GM23338 (cell line): ENCODE measurements around the gene RBM38. TPM values are rescaled to one million over a fixed set of nuclear protein-coding genes. Genes with fewer than 3 reads are reported as not detected.

ENCODE experiments used
- ATAC-seq: fragments of 200-7000 bp; cut with Tn5 transposase; 3 replicates; pipeline ENCODE4 v1.9.1; 2020
- DNase-seq: peaks from one replicate; pipeline ENCODE4 v3.0.0-alpha.2; 2015; ENCODE audit warnings: low spot score
- H2AFZ ChIP-seq: fragments of 200-600 bp; sonication (generic); 2 replicates; pipeline ENCODE4 v1.8.0; 2016; ENCODE audit warnings: antibody characterized with exemption, mild to moderate bottlenecking, moderate library complexity
- H3F3A ChIP-seq: fragments of 200-600 bp; sonication (generic); replicated peaks from 2 replicates; pipeline ENCODE4 v1.8.0; 2017; ENCODE audit warnings: antibody characterized with exemption, mixed run types, low read depth
- H3K27ac ChIP-seq: fragments of 200-600 bp; sonication (generic); 2 replicates; pipeline ENCODE4 v1.6.1; 2016; ENCODE audit warnings: low read depth
- H3K27me3 ChIP-seq: fragments of 200-600 bp; sonication (generic); 2 replicates; pipeline ENCODE4 v1.8.0; 2016; ENCODE audit warnings: mild to moderate bottlenecking, mixed run types, moderate library complexity; ENCODE audit not compliant: insufficient read depth
- H3K36me3 ChIP-seq: fragments of 200-600 bp; sonication (generic); 2 replicates; pipeline ENCODE4 v1.8.0; 2016; ENCODE audit warnings: mild to moderate bottlenecking; ENCODE audit not compliant: insufficient read depth
- H3K4me1 ChIP-seq: fragments of 200-600 bp; sonication (generic); 2 replicates; pipeline ENCODE4 v1.8.0; 2016; ENCODE audit warnings: mild to moderate bottlenecking, moderate library complexity; ENCODE audit not compliant: insufficient read depth
- H3K4me2 ChIP-seq: fragments of 200-600 bp; sonication (generic); 2 replicates; pipeline ENCODE4 v1.7.1; 2017; ENCODE audit warnings: mixed run types
- H3K4me3 ChIP-seq: fragments of 200-600 bp; sonication (generic); 2 replicates; pipeline ENCODE4 v1.6.1; 2016; ENCODE audit warnings: mixed run types
- H3K79me2 ChIP-seq: fragments of 200-600 bp; sonication (generic); replicated peaks from 2 replicates; pipeline ENCODE4 v1.8.0; 2017; ENCODE audit warnings: mild to moderate bottlenecking; ENCODE audit not compliant: insufficient read depth
- H3K9me2 ChIP-seq: fragments of 200-600 bp; sonication (generic); 2 replicates; pipeline ENCODE4 v1.8.0; 2017; ENCODE audit not compliant: insufficient read depth
- H4K20me1 ChIP-seq: fragments of 200-600 bp; sonication (generic); replicated peaks from 2 replicates; pipeline ENCODE4 v1.8.0; 2017; ENCODE audit warnings: mild to moderate bottlenecking; ENCODE audit not compliant: insufficient read depth
- H3K27ac Mint-ChIP-seq: 2 replicates; pipeline ENCODE4 v1.8.0; 2020; ENCODE audit warnings: inconsistent platforms, mild to moderate bottlenecking, moderate library complexity, mixed read lengths
- H3K27me3 Mint-ChIP-seq: 3 replicates; pipeline ENCODE4 v1.8.0; 2022; ENCODE audit warnings: low read depth, mild to moderate bottlenecking, moderate library complexity, mixed read lengths, inconsistent platforms; ENCODE audit not compliant: insufficient read depth, poor library complexity
- H3K36me3 Mint-ChIP-seq: 3 replicates; pipeline ENCODE4 v1.8.0; 2021; ENCODE audit warnings: low read depth, mild to moderate bottlenecking, inconsistent platforms, moderate library complexity, mixed read lengths
- H3K4me1 Mint-ChIP-seq: 3 replicates; pipeline ENCODE4 v1.8.0; 2020; ENCODE audit warnings: mild to moderate bottlenecking, inconsistent platforms, mixed read lengths
- H3K4me3 Mint-ChIP-seq: 3 replicates; pipeline ENCODE4 v1.8.0; 2021; ENCODE audit warnings: moderate library complexity, mild to moderate bottlenecking, inconsistent platforms, mixed read lengths
- H3K9me3 Mint-ChIP-seq: 3 replicates; pipeline ENCODE4 v1.8.0; 2020; ENCODE audit warnings: moderate library complexity, mild to moderate bottlenecking, inconsistent platforms, mixed read lengths
- CREB1 ChIP-seq: fragments of 250-450 bp; sonication (Bioruptor Pico); IDR thresholded peaks from 2 replicates; pipeline ENCODE4 v1.5.0; 2020; ENCODE audit warnings: low read depth, mild to moderate bottlenecking, moderate library complexity
- CTCF ChIP-seq, 2 experiments: fragments of 200-600 bp in 1 of 2; sonication (generic) in 1 of 2; conservative IDR thresholded peaks; 2 replicates each; pipeline versions ENCODE4 v1.5.1 to v1.6.1; 2016 to 2017; ENCODE audit warnings: antibody characterized with exemption in 2 of 2, low read depth in 2 of 2, mild to moderate bottlenecking in 2 of 2, moderate library complexity in 1 of 2
- ETS1 ChIP-seq: IDR thresholded peaks from 2 replicates; pipeline ENCODE4 v1.6.1; 2016; ENCODE audit warnings: antibody characterized with exemption
- EZH2 ChIP-seq: fragments of 200-600 bp; sonication (generic); IDR thresholded peaks from one replicate; pipeline ENCODE4 v1.8.0; 2017; ENCODE audit warnings: antibody characterized with exemption, mild to moderate bottlenecking, low read depth; ENCODE audit not compliant: unreplicated experiment
- EZH2phosphoT487 ChIP-seq: fragments of 200-600 bp; sonication (generic); IDR thresholded peaks from one replicate; pipeline ENCODE4 v1.8.1; 2018; ENCODE audit warnings: antibody characterized with exemption; ENCODE audit not compliant: unreplicated experiment
- JUNB ChIP-seq: IDR thresholded peaks from one replicate; pipeline ENCODE4 v1.6.1; 2016; ENCODE audit warnings: antibody characterized with exemption; ENCODE audit not compliant: unreplicated experiment
- NANOG ChIP-seq: IDR thresholded peaks from 2 replicates; pipeline ENCODE4 v1.6.1; 2016; ENCODE audit warnings: antibody characterized with exemption, borderline replicate concordance
- POLR2AphosphoS5 ChIP-seq: IDR thresholded peaks from 2 replicates; pipeline ENCODE4 v1.6.1; 2016; ENCODE audit warnings: antibody characterized with exemption, low read depth
- REST ChIP-seq: IDR thresholded peaks from one replicate; pipeline ENCODE4 v1.6.1; 2018; ENCODE audit warnings: antibody characterized with exemption; ENCODE audit not compliant: unreplicated experiment
- STAT1 ChIP-seq: IDR thresholded peaks from one replicate; pipeline ENCODE4 v1.6.1; 2016; ENCODE audit warnings: antibody characterized with exemption; ENCODE audit not compliant: unreplicated experiment
- ZNF114 ChIP-seq: fragments of 250-450 bp; sonication (Bioruptor Pico); IDR thresholded peaks from 2 replicates; pipeline ENCODE4 v1.5.0; 2020; ENCODE audit warnings: mild to moderate bottlenecking, moderate library complexity
- ZNF331 ChIP-seq: fragments of 250-450 bp; sonication (Bioruptor Pico); IDR thresholded peaks from 2 replicates; pipeline ENCODE4 v1.5.0; 2020; ENCODE audit warnings: low read depth, mild to moderate bottlenecking, moderate library complexity
- ZNF462 ChIP-seq: fragments of 250-450 bp; sonication (Bioruptor Pico); IDR thresholded peaks from 2 replicates; pipeline ENCODE4 v1.5.0; 2020; ENCODE audit warnings: mild to moderate bottlenecking, moderate library complexity
- polyA plus RNA-seq: library from polyadenylated mRNA; unstranded; fragments of >200 nt; fragmentation: Nextera tagmentation; extraction: Ambion mirVana; gene quantifications from 2 replicates; pipeline ENCODE4 v1.2.1, GENCODE V29; 2016
- total RNA-seq: library from RNA; depleted of rRNA; stranded (reverse); fragments of >200 nt; shearing (Covaris generic); gene quantifications from 2 replicates; pipeline ENCODE4 v1.2.3, GENCODE V29; 2014

RBM38 gene
- total and polyA plus RNA-seq, 2 experiments from 2014 or later, result 22.9 to 80.5 TPM

GRCh38 chr20:57364451-57364850, 26.7 kb upstream of the RBM38 start:
- TF ChIP-seq JUNB (no peak), STAT1 (no peak), CREB1 (no peak), POLR2AphosphoS5 (no peak), EZH2 (no peak), ETS1 (no peak), CTCF (conservative IDR thresholded peaks at IDR 0.05; ENCODE audit: low read depth in 2 of 2) (no peak), REST (no peak), ZNF114 (CRISPR knock-in tag) (no peak), ZNF331 (CRISPR knock-in tag) (no peak), ZNF462 (no peak), NANOG (no peak), EZH2phosphoT487 (no peak)
- no peak overlapping the region for H3K4me3 Mint-ChIP-seq
- H3K27ac Mint-ChIP-seq, result no peak overlapping the region
- Histone ChIP-seq H3K9me2 (no peaks in the 10 kb centered on the region), H3K27me3 (no peaks in the 10 kb centered on the region), H4K20me1 (peaks cover 32% of the 10 kb centered on the region), H3F3A (no peaks in the 10 kb centered on the region), H3K4me1 (no peaks in the 10 kb centered on the region), H3K4me2 (no peak overlapping the region), H3K79me2 (no peaks in the 10 kb centered on the region; the same call in 1 of the 2 replicates), H3K36me3 (peaks cover 43% of the 10 kb centered on the region), H3K4me3 (no peak overlapping the region), H3K27ac (no peak overlapping the region), H2AFZ (no peak overlapping the region)
- peaks cover 4% of the 10 kb centered on the region; the same call in 2 of the 3 replicates for H3K9me3 Mint-ChIP-seq
- DNase-seq, result no peak
- H3K27me3 Mint-ChIP-seq, result no peaks in the 10 kb centered on the region
- peaks cover 51% of the 10 kb centered on the region for H3K36me3 Mint-ChIP-seq
- ATAC-seq, result no peak
- no peaks in the 10 kb centered on the region for H3K4me1 Mint-ChIP-seq
